OCI-M2 (cell line): Measurements from ENCODE around the gene MSANTD1.

ENCODE experiments used
- DNase-seq: peaks from one replicate; lab custom pipeline; 2025; ENCODE audit not compliant: unreplicated experiment; lab: John Stamatoyannopoulos, UW

Gene MSANTD1

DNA sequence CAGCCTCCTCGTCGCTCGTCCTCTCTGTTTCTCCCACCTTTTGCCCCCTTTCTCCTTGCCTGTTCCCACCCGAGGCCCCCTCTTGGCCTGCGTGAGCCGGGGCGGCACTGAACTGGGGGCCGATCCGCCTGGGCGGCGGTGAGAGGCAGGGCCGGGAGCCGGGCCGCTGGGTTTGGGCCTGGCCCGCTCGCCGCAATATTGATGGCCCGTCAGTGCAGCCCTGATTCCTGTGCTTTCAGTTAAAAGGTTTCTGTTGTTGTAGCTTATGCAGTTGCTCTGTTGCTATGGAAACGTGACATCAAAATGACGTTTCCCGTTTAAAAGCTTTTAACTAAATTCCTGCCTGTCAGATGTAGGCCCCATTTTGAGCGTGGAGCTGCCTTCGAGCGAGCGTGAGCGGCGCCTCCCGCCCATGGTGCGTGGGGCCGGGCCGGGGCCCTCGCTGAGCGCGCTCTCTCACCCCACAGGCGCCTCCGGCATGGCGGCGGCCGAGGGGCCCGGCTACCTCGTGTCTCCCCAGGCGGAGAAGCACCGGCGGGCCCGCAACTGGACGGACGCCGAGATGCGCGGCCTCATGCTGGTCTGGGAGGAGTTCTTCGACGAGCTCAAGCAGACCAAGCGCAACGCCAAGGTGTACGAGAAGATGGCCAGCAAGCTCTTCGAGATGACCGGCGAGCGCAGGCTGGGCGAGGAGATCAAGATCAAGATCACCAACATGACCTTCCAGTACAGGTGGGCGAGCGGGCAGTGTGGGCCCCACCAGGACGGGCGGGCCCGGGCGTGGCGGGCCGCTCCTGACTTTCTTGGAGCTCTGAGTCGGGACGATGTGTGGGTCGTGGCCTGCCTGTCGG lies at the start of gene MSANTD1:
Gene MSANTD1, plus strand, starts transcription at position 349 of the 851 bp plus-strand sequence. Its CDS starts 64 bp downstream, at position 413.
- DNase-seq, result no peak

- DNase-seq, result no peak
These were observed 49.1 kb upstream of the MSANTD1 start for GRCh38 chr4:3199653-3200422.

DNA sequence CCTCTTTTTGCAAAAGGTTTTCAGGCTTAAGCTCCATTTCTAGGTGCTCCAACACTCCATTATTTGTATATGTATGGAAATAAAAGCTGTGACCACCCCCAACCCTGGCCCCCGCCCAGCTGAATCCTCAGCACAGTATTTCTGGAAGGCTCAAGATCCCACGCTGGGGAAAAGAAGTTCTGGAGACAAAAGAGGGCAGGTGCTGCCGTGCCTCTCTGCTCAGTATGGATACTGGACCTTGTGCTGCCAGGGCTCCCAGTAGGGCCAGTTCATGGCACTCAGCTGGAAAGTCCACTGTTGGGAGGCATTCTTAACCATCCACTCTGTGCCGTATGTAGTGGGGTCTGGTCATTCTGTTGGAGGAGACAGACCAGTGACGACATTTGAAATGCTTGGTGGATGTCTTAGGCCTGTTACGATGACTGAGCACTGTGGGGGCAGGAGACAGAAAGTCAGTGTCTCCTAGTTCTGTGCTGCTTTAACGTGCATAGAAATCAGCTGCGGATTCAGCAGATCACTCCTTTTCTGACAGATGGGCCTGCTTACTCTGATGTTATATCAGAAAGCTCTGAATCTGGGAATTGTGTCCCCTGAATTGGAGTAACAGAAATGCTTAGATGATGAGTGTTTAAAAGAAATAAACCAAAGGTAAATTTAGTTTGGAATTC lies 48.4 kb upstream of the MSANTD1 start:
- DNase-seq, result no peak

DNA sequence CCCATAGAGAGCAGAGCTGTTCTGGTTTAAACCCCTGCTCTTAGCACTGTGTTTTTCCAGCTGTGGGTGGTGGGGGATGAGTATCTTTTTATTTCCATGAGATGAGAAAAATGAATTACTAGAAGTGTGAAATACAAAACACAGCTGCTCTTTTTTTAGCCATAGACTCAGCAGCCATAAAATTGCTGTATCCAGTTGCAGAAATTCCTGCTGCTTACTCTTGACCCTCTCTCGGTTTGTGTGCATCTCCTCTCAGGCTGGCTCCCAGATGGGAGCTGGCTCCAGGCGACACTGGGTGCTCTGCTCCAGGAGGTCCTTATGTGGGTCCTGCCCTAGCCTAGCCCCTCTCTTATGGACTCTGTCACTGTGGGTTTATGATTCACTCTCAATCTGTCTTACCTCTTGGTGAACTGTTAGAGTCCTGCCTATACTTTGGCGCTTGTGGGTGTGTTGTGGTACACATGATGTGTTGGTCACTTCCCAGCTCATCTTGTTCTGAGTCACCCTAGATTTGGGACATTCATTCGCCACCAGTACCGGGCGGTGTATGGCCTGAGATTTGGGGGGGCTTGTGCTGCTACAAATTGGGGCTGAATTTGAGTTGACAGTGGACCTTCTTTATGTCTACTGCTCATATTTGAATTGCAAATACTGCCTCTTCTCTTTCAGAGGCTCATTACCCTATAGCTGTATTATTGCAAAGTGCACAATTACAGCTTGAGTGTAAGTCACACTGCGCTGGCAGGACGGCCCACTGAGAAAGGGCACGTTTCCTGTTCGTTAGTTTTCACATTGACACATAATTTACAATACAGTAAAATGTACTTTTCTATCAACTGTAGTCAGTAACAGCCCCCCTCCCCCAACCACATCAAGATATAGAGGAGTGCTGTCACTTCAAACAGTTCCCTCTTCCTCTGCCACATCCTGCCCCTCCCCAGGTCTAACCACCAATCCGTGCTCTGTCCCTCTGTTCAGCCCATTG lies 46.9 kb upstream of the MSANTD1 start:
- no peak for DNase-seq

DNA sequence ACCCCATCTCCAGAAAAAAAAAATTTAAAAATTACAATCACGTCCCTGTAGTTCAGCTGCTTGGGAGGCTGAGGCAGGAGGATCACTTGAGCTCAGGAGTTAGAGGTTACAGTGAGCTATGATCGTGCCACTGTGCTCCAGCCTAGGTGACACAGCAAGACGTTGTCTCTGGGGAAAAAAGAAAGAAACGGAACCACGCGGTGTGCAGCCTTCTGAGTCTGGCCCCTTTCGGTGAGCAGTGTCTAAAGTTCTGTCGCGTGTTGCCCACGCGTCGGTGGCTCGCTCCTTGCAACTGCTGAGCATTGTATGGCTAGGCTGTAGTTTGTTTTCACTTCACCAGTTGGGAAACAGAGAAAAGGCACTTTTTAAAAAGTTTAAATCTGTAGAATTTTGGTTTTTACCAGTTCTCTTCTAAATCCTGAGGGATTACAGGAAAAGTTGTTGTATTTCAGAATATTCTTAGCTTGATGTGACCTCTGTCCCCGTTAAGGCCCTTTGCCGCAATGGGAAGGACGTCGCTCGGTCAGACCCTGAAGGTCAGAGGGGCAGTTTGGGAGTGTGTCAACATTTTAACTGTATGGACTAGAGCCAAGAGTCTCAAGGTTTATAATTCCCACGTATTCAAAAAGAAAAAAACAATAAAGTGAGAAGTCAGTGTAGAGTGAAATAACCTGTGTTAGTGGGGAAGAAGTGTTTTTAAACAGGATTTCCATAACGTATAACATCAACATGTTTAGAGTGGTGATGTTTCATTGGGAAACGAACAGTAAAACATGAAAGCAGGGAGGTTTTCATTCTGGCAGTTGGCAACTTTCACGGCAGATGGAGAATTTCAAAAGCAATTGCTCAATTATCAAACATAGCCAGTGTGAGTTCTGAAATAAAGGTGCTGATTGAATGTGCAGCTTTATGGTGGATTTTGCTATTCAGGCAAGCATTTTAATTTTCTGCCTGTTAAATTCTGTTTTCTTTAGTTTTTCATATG lies 45.8 kb upstream of the MSANTD1 start:
- no peak for DNase-seq

- DNase-seq, result no peak
These were observed 45.0 kb upstream of the MSANTD1 start for GRCh38 chr4:3203971-3204431.

DNA sequence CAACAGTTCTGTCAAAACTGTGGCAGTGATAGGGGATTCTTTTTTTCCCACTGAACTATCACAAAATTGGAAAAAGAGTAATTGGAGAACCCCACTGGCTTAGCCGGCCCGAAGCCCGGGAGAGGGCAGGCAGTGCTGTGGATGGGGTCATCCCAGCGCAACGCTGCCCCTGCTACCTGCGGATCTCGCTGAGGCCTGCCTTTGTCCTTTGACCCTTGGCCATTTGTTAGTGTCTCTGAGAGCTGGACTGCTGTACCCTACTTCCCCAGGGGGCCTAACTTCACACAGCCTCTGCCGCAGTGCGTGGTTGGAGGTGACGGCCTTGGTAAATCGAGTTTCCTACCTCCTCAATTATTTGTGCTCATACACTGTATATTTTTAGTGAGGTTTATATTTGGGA lies 43.0 kb upstream of the MSANTD1 start:
- DNase-seq, result no peak

DNA sequence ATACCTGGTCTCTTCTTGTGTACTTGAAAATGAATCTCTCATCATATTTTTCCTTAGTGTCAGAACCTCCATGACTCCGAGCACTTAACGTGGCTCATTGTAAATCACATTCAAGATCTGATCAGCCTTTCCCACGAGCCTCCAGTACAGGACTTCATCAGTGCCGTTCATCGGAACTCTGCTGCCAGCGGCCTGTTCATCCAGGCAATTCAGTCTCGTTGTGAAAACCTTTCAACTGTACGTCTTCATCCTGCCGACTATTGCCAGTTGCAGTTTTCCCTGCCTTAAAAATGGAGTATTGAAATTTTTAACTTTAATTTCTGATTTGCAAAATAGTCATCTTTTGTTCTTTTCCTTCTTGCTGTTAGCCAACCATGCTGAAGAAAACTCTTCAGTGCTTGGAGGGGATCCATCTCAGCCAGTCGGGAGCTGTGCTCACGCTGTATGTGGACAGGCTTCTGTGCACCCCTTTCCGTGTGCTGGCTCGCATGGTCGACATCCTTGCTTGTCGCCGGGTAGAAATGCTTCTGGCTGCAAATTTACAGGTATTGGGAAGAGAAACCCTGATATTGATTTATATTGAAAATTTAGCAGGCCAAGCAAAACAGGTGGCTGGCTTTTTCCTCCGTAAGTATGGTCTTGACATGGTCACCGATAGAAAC lies 42.4 kb upstream of the MSANTD1 start:
- no peak for DNase-seq

DNA sequence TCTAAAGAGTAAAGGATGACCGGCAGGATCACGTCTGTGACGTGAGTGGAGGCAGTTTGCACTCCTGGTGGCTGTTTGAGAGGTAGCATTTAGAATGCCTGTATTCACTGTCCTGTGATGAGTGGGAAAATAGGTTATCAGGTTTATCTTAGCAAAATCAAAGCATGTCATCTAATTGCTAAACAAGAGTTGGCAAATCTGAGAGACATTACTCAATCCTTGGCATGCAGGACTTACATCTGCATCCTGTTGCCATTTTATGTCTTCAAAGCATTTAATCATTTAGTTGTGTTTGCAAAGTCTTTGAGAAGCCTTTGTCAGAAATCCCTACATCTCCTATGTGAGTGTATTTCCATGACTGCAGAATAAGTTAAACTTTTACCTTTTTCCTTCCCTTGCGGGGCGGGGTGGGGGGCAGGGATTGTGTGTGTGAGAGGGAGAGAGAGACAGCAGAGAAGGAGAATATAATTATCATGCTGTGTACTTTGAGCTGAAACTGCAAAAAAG lies 41.4 kb upstream of the MSANTD1 start:
- DNase-seq, result no peak

- DNase-seq, result no peak
These were observed 40.1 kb upstream of the MSANTD1 start for GRCh38 chr4:3208826-3209225.

GRCh38 chr4:3209551-3210325 lies 39.2 kb upstream of the MSANTD1 start:
- DNase-seq, result no peak

DNA sequence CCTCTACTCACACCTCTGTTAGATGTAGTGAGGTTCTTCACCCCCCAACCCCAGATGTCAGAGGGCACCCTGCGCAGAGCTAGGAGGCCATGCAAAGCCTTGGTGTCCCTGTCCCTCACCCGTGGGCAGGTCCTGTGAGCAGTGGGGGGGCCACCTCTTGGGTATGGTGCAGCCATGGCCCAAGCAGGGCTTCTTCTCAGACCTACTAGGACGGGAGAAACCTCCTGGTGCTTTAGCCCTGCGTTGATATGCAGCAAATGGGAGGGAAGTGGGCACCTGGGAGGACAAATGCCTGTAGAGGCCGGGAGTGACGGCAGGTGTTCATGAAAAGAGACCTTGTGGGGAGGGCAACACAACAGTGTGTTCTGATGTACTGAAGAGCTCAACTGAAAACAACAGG lies 38.5 kb upstream of the MSANTD1 start:
- DNase-seq, result no peak

GRCh38 chr4:3211866-3212265 lies 37.1 kb upstream of the MSANTD1 start:
- no peak for DNase-seq

DNA sequence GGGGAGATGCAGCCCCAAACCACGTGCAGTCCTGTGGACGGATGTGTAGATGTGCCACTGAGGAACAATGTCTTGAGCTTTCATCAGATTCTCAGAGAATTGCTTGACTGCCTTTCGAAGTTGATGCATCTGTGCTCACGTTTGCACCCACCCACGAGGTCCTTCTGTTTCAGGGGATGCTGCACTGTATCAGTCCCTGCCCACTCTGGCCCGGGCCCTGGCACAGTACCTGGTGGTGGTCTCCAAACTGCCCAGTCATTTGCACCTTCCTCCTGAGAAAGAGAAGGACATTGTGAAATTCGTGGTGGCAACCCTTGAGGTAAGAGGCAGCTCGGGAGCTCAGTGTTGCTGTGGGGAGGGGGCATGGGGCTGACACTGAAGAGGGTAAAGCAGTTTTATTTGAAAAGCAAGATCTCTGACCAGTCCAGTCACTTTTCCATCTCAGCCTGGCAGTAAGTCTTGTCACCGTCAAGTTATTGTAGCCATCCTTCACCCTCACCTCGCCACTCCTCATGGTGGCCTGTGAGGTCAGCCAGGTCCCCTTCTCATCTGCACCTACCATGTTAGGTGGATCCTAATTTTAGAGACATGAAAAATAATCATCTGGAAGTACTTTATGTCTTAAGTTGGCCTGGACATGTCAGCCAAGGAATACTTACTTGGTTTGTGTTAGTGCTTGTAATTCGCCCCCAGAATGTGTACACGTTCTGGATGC lies 36.4 kb upstream of the MSANTD1 start:
- no peak for DNase-seq

DNA sequence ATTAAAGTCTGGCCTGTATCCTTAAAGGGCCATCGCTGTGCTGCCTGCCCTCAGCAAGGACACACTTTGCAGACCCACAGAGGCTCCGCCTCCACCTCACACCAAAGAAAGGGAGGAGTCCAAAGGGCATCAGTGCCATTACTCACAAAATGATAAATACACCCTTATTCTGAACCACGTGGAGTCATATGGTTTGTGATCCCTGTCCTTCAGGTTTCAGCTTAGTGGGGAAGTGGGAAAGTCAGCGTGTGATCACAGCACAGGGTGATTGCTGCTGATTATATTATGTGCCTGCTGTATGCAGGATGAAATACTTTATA lies 35.9 kb upstream of the MSANTD1 start:
- DNase-seq, result no peak

DNA sequence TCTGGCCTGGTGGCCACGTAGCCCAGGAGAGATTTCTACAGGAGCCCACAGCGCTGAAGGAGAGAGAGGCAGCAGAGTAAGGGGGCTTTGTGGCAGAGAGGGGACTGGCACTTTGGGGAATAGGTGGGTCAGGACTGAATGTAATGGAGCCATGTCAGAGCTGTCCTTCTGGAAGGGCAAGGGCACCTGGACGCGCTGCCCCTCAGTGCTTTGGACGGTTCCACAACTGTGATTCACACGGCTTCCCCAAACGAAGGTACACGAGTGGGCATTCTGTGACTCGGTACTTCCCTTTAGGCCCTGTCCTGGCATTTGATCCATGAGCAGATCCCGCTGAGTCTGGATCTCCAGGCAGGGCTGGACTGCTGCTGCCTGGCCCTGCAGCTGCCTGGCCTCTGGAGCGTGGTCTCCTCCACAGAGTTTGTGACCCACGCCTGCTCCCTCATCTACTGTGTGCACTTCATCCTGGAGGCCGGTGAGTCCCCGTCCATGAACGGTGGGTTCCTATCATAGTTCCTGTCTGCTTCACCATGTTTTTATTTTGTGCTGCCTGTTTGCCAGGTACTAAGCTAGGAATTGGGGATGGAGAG lies 35.2 kb upstream of the MSANTD1 start:
- no peak for DNase-seq

GRCh38 chr4:3215256-3215655 lies 33.7 kb upstream of the MSANTD1 start:
- no peak for DNase-seq
